Neural progenitor cell (in vitro differentiated cells): Measurements from ENCODE around the gene TRAPPC10. TPM values are rescaled to one million over a fixed set of nuclear protein-coding genes. Genes with fewer than 3 reads are reported as not detected.

Experiments
- DNase-seq: peaks from one replicate; pipeline ENCODE4 v3.0.0-alpha.2; 2016; ENCODE audit warnings: low spot score
- H2AFZ ChIP-seq: fragments of 200-600 bp; sonication (generic); replicated peaks from 2 replicates; pipeline ENCODE4 v1.6.1; 2016; ENCODE audit warnings: antibody characterized with exemption
- H3F3A ChIP-seq: fragments of 200-600 bp; sonication (generic); 2 replicates; pipeline ENCODE4 v1.6.1; 2016; ENCODE audit warnings: antibody characterized with exemption, low read depth
- H3K27ac ChIP-seq: fragments of 200-600 bp; sonication (generic); 2 replicates; pipeline ENCODE4 v1.5.1; 2016; ENCODE audit warnings: mild to moderate bottlenecking
- H3K27me3 ChIP-seq: fragments of 200-600 bp; sonication (generic); 2 replicates; pipeline ENCODE4 v1.6.1; 2016; ENCODE audit warnings: mild to moderate bottlenecking, moderate library complexity
- H3K36me3 ChIP-seq: fragments of 200-600 bp; sonication (generic); 2 replicates; pipeline ENCODE4 v1.5.1; 2016
- H3K4me1 ChIP-seq: fragments of 200-600 bp; sonication (generic); 2 replicates; pipeline ENCODE4 v1.6.1; 2016; ENCODE audit warnings: mixed run types
- H3K4me2 ChIP-seq: fragments of 200-600 bp; sonication (generic); 2 replicates; pipeline ENCODE4 v1.6.1; 2016
- H3K4me3 ChIP-seq: fragments of 200-600 bp; sonication (generic); 2 replicates; pipeline ENCODE4 v1.5.1; 2016
- H3K79me2 ChIP-seq: fragments of 200-600 bp; sonication (generic); 2 replicates; pipeline ENCODE4 v1.6.1; 2016; ENCODE audit warnings: low read depth
- H3K9ac ChIP-seq: fragments of 200-600 bp; sonication (generic); 2 replicates; pipeline ENCODE4 v1.6.1; 2016
- H3K9me3 ChIP-seq: fragments of 200-600 bp; sonication (generic); 2 replicates; pipeline ENCODE4 v1.5.1; 2016; ENCODE audit warnings: low read depth
- H4K20me1 ChIP-seq: fragments of 200-600 bp; sonication (generic); 2 replicates; pipeline ENCODE4 v1.6.1; 2016; ENCODE audit warnings: low read depth
- H3K27ac Mint-ChIP-seq: 3 replicates; pipeline ENCODE4 v1.8.0; 2021; ENCODE audit warnings: mixed read lengths
- H3K27me3 Mint-ChIP-seq: 2 replicates; pipeline ENCODE4 v1.8.0; 2022; ENCODE audit warnings: low read depth, mild to moderate bottlenecking, inconsistent platforms, moderate library complexity, mixed read lengths; ENCODE audit not compliant: insufficient read depth
- H3K36me3 Mint-ChIP-seq: 3 replicates; pipeline ENCODE4 v1.8.0; 2021; ENCODE audit warnings: mixed read lengths
- H3K4me1 Mint-ChIP-seq: 3 replicates; pipeline ENCODE4 v1.8.0; 2021; ENCODE audit warnings: mixed read lengths
- H3K4me3 Mint-ChIP-seq: 3 replicates; pipeline ENCODE4 v1.8.0; 2021; ENCODE audit warnings: mild to moderate bottlenecking, moderate library complexity, mixed read lengths
- H3K9me3 Mint-ChIP-seq: 3 replicates; pipeline ENCODE4 v1.8.0; 2020; ENCODE audit warnings: mixed read lengths
- CTCF ChIP-seq: fragments of 200-600 bp; sonication (generic); IDR thresholded peaks from 2 replicates; pipeline ENCODE4 v1.5.1; 2017; ENCODE audit warnings: antibody characterized with exemption, mild to moderate bottlenecking
- EZH2 ChIP-seq: fragments of 200-600 bp; sonication (generic); IDR thresholded peaks from 2 replicates; pipeline ENCODE4 v1.6.1; 2017; ENCODE audit warnings: antibody characterized with exemption, mild to moderate bottlenecking, moderate library complexity
- EZH2phosphoT487 ChIP-seq: fragments of 200-600 bp; sonication (generic); IDR thresholded peaks from 2 replicates; pipeline ENCODE4 v1.6.1; 2017; ENCODE audit warnings: antibody characterized with exemption
- total RNA-seq: library from RNA; depleted of rRNA; stranded (reverse); fragments of >200 nt; gene quantifications from 2 replicates; pipeline ENCODE4 v1.2.3, GENCODE V29; 2015; ENCODE audit warnings: low replicate concordance

TRAPPC10 gene
- total RNA-seq, 1 donor from 2014 or later = 19.8 TPM

GRCh38 chr21:44035244-44035643, 23.1 kb downstream of the TRAPPC10 start:
- no peak overlapping the region for H3K27ac Mint-ChIP-seq

GRCh38 chr21:44038063-44038462, 26.0 kb downstream of the TRAPPC10 start:
- Histone ChIP-seq H3K4me1 (no peaks in the 10 kb centered on the region), H3K4me2 (no peak overlapping the region), H4K20me1 (peaks cover 8% of the 10 kb centered on the region), H3K4me3 (no peak overlapping the region), H3K27ac (no peak overlapping the region), H3K9me3 (no peaks in the 10 kb centered on the region), H2AFZ (no peak overlapping the region), H3F3A (no peaks in the 10 kb centered on the region), H3K27me3 (no peaks in the 10 kb centered on the region), H3K9ac (no peak overlapping the region), H3K36me3 (no peaks in the 10 kb centered on the region), H3K79me2 (peaks cover 20% of the 10 kb centered on the region)
- H3K4me1 Mint-ChIP-seq = no peaks in the 10 kb centered on the region
- H3K4me3 Mint-ChIP-seq = no peak overlapping the region
- peaks cover 16% of the 10 kb centered on the region for H3K36me3 Mint-ChIP-seq
- H3K27me3 Mint-ChIP-seq = peaks cover 2% of the 10 kb centered on the region
- TF ChIP-seq EZH2 (no peak), EZH2phosphoT487 (no peak), CTCF (no peak)
- no peaks in the 10 kb centered on the region for H3K9me3 Mint-ChIP-seq
- no peak overlapping the region for H3K27ac Mint-ChIP-seq
- DNase-seq = no peak

More at GRCh38 chr21:44035244-44035643, 23.1 kb downstream of the TRAPPC10 start:
- H3K4me1 ChIP-seq = no peaks in the 10 kb centered on the region
- peaks cover 18% of the 10 kb centered on the region for H4K20me1 ChIP-seq
- H3K36me3 ChIP-seq = no peaks in the 10 kb centered on the region
- Mint-ChIP-seq H3K9me3 (no peaks in the 10 kb centered on the region), H3K27me3 (peaks cover 2% of the 10 kb centered on the region), H3K36me3 (peaks cover 15% of the 10 kb centered on the region), H3K4me1 (no peaks in the 10 kb centered on the region), H3K4me3 (no peak overlapping the region)
- H3K27me3 ChIP-seq = no peaks in the 10 kb centered on the region
- no peak for TF ChIP-seq CTCF
- TF ChIP-seq EZH2phosphoT487 = no peak
- TF ChIP-seq EZH2 = no peak
- H3K4me2 ChIP-seq = no peak overlapping the region
- H3F3A ChIP-seq = no peaks in the 10 kb centered on the region
- peaks cover 20% of the 10 kb centered on the region for H3K79me2 ChIP-seq
- H2AFZ ChIP-seq = no peak overlapping the region
- no peak for DNase-seq
- H3K9ac ChIP-seq = no peak overlapping the region
- no peaks in the 10 kb centered on the region for H3K9me3 ChIP-seq
- H3K27ac ChIP-seq = no peak overlapping the region
- H3K4me3 ChIP-seq = no peak overlapping the region

- H3K4me3 ChIP-seq = no peak overlapping the region
- H3K79me2 ChIP-seq = peaks cover 34% of the 10 kb centered on the region
- Mint-ChIP-seq H3K36me3 (peaks cover 15% of the 10 kb centered on the region), H3K9me3 (no peaks in the 10 kb centered on the region), H3K4me1 (no peaks in the 10 kb centered on the region), H3K4me3 (no peak overlapping the region), H3K27ac (no peak overlapping the region), H3K27me3 (peaks cover 2% of the 10 kb centered on the region)
- H4K20me1 ChIP-seq = peaks cover 5% of the 10 kb centered on the region
- DNase-seq = no peak
- TF ChIP-seq EZH2phosphoT487 = no peak
- TF ChIP-seq EZH2 = no peak
- no peak for TF ChIP-seq CTCF
- H3F3A ChIP-seq = no peaks in the 10 kb centered on the region
- no peak overlapping the region for H3K9ac ChIP-seq
- H3K27me3 ChIP-seq = no peaks in the 10 kb centered on the region
- H3K27ac ChIP-seq = no peak overlapping the region
- no peaks in the 10 kb centered on the region for H3K36me3 ChIP-seq
- no peaks in the 10 kb centered on the region for H3K9me3 ChIP-seq
- H3K4me2 ChIP-seq = no peak overlapping the region
- H3K4me1 ChIP-seq = no peaks in the 10 kb centered on the region
- H2AFZ ChIP-seq = no peak overlapping the region
Measured at GRCh38 chr21:44039828-44040227, 27.7 kb downstream of the TRAPPC10 start.
